Stomach (tissue), 4 donors: ENCODE results near the gene IPMK.

Source experiments
- EP300 ChIP-seq: sonication (generic); formaldehyde crosslinking; IDR thresholded peaks from one replicate; pipeline ENCODE4 v1.6.1; 2017; ENCODE audit warnings: antibody characterized with exemption
- POLR2AphosphoS5 ChIP-seq, 3 donors: sonication (generic); formaldehyde crosslinking; IDR thresholded peaks; one replicate each; pipeline ENCODE4 v1.6.1; 2016; ENCODE audit warnings: antibody characterized with exemption in 3 of 3

DNA sequence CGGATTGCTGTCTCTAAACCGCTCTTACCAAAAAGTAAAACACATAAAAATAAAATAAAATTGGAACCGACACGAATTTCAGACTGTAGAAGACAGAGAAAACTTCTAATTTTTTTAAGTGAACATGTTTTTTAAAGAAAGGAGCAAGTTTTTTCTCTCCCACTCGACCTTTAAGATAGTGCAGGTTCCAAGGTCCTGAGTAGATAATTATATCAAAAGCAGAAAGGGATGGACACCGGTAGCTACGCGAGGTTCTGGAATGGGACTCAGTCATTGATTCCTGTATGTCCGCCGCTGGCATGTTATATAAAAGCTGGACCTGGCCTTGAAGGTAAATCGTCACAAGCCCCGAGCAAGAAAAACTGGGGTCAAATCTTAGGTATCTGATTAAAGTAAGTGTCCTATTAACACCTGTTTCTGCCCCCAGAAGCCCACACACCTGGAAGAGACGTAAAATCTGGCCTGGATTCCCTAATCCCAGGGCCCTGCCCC is 806 bp upstream of the IPMK start:
- no peak for TF ChIP-seq POLR2AphosphoS5 (IDR thresholded peaks at IDR 0.05)
- TF ChIP-seq EP300: no peak
